Measurements from ENCODE around the gene FIGLA. TPM values are rescaled to one million over a fixed set of nuclear protein-coding genes. Genes with fewer than 3 reads are reported as not detected.
"Not testable (repeated sequence)": the region's sequence is repeated elsewhere in the genome, so short reads cannot be mapped to it uniquely, and the experiment has no call there.

The FIGLA gene
- total RNA-seq, 1 donor from 2014 or later, result not detected

DNA sequence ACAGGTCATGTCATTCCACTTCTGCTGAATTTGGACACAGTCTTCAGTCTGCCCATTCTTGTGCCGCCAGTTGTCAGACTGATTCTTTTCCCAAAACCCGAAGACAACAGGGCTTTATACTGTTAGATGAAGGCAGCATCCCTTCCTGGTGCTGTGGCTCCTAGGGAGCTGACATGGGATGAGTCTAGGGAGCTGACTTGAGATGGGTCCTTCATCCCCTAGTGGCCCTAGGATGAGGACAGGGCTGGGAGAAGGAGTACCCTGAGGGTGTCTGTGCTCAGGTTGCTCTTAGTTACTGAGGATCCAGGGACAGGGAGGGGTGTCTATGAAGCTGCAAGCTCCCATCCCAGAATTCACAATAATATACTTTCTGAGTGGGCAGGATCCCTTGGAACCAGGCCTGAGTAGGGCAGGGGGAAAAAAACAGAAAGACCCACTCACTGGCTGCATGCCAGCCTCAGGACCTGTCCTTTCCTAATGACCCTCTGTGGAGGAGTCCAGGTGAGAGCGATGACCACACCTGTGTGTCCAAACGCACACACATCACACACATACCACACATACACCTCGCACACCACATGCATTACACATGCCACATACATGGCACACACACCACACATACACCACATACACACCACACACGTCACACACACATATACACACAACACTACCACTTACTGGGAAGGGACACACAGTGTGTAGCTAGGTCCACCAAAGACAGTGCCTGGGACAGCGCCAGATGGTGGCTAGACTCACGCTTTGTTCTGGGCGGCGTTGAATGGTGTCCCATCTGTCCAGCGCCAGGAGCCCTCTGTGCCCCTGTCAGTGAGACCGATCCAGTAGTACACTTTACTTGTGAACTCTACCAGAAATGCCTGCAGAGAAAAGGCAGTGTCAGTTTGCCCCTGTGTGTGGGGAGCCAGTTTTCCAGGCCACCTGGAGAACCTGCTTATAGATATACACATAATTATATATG is 18.8 kb upstream of the FIGLA start:
- no peak for DNase-seq (ENCODE audit: low read depth)

DNA sequence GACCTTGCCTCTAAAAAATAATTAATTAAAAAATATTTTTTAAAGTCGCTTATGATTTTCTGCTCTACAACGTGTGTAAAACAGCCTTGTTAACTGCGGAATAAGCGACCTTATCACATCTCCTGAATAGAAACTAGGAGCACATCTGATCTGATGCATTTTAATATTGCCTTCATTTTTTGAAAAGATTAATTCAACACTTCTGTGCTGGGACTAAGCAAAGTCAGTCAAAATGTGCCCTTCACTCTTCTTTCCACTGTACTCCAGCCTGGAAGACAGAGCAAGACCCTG is 17.3 kb upstream of the FIGLA start:
- DNase-seq (ENCODE audit: low read depth), result no peak

DNA sequence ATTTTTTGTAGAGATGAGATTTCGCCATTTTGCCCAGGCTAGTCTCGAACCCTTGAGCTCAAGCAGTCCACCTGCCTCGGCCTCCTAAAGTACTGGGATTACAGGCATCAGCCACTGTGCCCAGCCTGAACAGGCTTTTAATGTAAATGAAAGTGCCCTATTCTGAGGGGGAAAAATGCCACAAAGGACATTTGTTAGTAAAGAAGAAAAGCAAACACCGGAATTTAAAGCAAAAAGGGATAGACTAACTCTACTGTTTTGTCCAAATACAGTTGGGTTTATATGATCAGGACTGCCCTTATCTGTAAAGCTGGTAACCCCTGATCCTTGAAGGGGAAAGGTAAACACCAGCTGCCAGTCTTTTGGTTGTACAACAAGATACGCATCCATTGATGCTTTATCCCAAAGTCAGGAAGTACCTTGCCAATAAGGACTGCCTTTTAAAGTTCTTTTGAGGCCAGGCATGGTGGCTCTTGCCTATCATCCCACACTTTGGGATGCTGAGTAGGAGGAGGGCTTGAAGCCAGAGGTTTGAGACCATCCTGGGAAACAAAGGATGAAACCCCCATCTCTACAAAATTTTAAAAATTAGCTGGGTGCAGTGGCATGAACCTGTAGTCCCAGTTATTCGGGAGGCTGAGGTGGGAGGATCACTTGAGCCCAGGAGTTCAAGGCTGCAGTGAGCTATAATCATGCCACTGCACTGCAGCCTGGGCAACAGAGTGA is 16.8 kb upstream of the FIGLA start:
- DNase-seq (ENCODE audit: low read depth), result no peak

DNA sequence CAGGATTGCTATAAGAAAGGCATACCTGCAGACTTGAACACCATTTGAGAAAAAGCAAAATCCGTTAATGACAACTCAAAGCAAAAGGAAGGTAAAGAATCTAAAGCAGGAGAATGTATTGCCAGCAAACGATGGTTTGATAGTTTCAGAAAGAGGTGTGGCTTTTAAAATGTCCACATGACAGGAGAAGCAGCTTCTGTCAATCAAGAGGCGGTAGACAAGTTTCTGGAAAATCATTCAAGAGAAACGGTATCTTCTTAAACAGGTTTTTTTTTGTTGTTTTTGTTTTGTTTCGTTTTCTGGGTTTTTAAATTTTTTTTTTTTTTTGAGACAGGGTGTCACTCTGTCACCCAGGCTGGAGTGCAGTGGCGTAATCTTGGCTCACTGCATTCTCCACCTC is 16.2 kb upstream of the FIGLA start:
- DNase-seq (ENCODE audit: low read depth), result no peak

DNA sequence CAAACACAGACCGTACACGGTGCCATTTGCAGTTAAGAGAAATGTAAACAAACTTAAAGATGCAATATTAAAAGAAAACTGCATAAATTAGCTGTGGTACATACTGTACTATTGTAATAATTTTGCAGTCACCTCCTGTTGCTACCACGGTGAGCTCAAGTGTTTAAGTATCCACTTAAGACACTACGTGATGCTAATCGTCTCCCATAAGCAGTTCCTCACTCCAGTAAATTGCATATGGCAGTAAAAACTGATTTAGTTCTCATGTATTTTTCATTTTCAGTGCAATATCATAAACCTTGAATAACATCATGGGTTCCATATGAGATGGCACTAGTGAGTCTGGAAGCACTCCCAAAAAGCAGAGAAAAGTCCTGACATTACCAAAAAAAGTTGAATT is 15.6 kb upstream of the FIGLA start:
- DNase-seq (ENCODE audit: low read depth), result no peak

DNA sequence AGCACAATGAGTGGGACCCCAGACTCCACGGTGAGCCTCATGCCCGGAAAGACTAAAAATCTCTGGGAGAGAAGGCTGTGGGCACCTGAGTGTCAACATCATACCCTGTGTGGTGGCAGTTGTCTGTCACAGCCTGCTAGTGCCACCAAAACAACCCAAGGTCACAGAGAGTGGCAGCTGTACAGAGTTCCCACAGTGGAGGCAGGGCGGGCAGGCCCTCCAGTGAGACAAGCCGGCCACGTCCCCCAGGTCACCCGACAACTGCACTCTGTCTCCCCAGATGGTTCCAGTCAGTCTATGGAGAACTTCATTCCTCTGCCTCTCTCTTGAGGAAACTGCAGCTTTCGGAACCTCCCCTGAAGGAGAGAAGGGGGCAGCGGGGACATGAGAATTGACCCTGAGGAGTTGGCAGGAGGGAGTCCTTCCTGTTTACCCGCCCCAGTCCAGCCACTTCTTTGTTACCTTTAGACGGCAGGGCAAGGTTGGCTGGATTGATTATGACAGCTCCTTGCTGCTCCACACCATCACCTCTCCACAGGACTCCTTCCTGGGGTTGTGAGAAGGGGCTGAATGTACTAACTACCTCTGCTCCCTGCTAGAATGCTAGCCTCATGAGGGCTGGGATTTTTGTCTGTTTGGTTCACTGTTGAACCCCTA is 11.3 kb upstream of the FIGLA start:
- DNase-seq (ENCODE audit: low read depth), result no peak

DNA sequence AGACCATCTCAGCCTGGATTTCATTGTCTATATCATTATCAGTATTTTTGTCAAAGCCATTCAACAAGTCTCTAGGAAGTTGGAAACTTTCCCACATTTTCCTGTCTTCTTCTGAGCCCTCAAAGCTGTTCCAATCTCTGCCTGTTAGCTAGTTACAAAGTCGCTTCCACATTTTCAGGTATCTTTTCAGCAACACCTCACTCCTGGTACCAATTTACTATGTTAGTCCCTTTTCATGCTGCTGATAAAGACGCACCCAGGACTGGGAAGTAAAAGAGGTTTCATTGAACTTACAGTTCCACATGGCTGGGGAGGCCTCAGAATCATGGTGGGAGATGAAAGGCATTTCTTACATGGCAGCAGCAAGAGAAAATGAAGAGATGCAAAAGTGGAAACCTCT is 9.3 kb upstream of the FIGLA start:
- no peak for DNase-seq (ENCODE audit: low read depth)

DNA sequence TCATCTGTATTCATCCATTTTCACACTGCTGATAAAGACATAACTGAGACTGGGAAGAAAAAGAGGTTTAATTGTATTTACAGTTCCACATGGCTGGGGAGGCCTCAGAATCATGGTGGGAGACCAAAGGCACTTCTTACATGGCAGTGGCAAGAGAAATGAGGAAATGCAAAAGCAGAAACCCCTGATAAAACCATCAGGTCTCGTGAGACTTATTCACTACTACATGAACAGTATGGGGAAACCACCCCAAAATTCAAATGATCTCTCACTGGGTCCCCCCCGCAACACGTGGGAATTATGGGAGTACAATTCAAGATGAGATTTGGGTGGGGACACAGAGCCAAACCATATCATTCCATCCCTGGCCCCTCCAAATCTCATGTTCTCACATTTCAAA is 7.6 kb upstream of the FIGLA start:
- not testable (repeated sequence) for DNase-seq (ENCODE audit: low read depth)

DNA sequence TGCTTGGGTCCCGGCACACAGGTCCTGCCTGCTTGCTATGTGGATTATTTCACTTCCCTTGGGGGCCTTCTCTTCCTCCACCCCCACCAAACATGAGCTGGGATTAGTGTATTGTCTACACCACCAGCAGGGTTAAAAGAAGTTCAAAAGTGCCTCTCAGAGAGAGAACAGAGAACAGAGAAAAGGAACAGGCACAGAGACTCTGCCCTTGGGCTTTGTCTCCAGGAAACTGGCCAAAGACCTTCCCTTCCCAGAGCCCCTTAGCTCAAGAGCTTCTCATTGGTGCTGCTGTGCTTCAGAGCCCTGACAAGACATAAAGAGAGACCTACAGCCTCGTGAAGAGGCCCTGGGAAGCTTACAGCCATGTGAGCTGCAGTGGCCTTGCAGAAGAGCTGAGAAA is 7.1 kb upstream of the FIGLA start:
- no peak for DNase-seq (ENCODE audit: low read depth)

DNA sequence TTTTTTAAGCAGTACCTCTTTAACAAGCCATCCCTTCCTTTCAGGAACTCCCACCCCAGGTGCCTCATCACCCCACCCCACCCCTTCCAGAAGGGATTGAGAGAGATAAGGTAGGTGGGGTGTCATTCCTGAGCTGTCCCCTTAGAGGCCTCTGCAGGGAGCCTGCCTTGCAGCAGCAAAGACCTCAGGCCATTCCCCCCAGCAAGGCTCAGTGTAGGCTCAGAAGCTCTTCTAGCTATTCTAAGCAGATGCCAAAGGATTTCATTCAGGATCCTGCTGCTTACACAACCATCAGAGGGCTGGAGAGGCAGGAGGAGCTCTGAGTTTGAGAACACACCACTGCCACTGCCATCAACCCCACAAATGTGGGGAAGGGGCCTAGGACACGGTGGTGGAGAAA is 5.8 kb upstream of the FIGLA start:
- DNase-seq (ENCODE audit: low read depth), result no peak

DNA sequence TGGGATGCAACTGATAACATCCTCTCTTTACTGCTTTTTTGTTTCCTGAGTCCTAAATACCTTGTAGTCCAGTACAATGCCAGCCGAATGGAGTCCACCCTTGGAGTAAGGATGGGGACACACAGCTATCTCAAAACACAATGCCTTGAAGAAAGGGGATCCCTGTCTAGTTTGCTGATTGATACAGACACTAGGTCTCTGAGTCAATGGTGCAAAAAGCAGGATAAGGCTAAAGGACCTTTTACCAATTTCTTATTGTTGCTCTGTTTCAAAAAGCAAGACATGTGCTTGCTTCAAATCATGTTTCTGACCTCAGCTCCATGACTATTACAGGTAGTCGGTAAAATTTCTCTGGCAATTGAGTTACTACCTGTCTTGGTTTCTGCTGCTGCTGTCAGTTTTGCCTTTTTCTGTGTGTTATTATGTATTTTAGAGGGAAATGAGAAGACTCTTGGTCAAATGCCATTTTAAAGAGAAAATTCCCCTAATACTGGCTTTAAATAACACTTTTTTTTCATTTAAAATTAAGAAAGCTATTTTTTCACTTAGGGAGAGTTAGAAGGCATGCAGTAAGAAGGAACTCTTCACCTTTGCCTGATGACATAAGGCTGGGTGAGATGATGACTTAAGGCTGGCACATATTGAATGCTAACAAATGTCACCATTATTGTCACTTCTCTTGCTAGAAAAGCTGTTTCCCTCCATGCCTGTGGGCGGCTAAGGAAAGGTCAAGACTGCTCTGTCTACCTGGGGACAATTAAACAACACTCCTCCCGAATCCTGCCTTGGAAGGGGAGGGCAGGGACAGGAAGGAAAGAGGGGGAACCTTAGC is 4.9 kb upstream of the FIGLA start:
- no peak for DNase-seq (ENCODE audit: low read depth)

DNA sequence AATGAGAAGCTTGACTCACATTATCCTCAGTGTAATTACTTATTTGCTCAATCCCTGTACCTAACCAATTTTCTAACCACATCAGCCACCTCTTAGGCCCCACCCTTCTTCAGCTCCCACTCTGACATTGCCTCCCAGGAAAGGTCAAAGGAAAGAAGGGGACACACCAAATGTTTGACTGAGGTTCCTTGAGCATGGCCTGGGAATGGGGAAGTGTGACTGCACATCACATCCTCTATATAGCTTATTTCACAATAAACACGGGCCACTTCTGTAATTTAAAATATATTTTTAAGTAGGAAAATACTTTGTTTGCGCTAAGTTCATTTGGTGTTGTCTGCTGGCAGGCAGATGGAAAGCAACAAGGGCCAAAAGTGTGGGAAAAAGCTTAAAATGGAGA is 3.0 kb upstream of the FIGLA start:
- DNase-seq (ENCODE audit: low read depth), result no peak

DNA sequence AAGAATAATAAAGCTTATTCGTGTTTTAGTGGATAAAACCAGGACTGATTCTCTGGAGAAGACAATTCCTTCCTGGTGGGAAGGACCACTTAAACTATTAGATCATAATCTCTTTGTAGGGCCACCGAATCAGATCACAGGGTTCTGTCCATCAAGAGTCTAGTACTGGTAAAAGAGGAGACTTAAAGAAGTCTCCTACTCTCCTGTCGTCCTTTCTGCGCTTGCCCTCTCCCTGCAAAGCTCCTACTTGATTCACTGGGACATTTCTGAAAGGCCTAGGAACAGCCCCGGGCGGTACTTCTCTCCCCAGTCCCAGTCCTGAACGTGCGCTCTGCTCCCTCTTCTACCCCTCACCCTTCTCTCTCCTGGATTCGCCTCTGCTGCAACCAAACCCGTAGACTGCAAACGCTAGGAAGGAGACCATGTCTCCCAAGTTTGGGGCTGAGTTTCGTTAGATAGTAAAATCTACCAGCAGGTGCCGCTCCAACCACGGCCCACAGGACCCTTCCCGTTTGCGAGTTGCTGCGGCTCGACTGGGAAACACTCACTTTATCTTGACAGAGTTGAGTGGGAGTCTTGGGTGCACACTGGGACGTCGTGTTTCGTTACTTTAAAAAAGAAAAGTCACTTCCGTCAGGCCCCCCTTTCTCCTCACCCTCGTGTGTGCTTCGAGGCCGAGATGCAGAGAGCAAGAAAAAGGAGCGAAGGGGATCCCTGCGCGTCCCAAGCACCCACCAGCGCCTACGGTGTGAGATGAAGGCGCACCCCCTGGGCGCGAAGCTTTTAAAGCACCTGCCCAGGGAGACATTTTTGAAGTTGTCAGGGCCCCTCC is 923 bp downstream of the FIGLA start:
- peak; percentile 50 for DNase-seq (ENCODE audit: low read depth)

DNA sequence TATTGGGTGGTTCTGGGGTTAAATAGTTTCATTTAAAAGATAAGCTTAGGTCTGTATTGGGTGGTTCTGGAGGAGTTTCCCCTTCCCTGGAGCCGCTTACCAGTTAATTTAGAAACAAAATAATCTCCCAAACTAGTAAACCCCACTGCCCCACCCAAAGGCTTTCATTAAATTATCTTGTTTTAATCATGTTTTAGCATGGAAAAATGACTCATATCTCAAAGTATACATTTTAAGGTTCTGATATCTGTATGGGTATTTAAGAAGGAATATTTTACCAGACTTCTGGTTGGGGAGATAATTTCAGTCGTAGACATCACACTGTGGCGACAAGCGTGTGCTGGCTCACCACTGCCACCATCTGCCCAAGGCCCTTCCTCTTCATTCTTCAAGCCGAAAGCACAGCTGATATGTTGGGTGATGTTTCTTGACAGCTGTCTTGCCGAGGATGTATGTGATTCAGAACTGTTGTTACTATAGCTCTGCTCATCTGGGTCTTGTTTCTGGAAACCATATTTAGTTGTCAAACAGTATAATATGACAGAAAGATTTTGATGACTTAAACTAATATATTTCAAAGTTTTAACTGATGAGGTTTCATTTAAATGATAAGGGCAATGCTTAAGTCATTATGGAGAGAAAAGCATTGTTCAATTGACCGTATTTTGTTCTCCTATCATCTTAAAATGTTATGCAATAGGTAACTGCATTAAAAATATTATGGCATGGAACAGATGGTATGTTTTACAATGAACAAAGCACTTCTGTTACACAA is 5.1 kb downstream of the FIGLA start:
- peak; percentile 81 for DNase-seq (ENCODE audit: low read depth)

DNA sequence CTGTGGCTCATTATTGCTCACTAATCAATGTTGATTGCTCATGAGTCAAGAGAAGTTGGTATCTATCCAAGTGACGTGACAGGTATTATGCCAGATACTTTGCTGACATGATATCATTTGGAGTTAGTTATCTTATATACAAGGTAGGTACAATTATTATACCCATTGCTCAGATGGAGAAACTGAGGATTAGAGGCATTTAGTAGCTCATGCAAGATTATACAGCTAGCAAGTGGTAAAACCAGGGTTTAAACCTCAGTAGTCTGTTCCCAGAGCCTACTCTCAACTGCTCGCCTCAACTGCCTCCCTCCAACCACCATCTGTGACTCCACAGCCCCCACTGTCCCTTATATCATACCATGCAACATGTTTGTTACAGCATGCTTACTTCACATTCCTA is 6.1 kb downstream of the FIGLA start:
- no peak for DNase-seq (ENCODE audit: low read depth)

DNA sequence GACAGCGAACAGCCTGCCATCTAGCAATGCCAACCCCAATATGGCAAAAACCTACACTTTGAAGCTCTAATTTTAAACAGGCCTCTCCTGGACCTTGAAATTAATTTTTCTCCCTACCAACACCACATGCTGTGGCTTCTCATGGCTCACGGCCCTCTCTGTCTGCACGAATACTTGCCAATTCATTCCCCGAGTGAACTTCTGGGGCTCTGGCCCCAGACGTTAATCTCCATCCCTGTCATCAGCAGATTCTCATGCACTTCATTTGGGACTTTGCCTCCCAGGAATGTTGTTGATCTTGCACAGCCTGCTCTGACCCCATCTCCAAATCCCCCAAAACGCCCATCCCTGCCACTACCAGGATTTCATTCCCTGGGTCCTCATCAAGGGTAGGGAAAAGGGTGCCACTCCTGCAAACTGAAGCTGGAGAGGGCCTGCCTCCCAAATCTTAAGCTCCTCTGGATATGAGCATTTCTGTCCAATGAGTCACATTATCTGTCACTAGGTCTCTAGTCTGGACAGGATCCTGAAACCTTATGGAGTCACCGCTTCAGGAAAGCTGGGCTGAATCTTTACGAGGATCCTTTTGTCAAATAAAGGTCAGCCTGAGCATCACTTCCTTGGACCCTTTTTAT is 10.4 kb downstream of the FIGLA start:
- DNase-seq (ENCODE audit: low read depth), result no peak

DNA sequence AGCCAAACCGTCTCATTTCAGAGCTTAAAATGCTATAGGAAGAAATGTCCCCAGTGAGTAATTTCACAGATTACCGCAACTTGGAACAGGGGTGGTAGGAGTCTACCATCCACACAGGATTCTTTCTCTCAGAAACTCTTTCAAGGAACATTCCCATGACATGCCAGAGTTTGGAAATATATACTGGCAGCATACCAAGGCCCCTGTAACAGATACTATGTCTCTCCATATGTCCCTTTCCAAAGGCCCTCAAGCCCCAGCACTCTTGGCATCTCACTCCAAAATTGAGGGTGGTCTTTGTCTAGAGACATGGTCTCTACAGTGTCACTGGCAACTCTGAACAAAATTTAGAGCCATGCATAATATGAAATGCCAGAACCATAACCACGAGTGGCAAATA is 11.0 kb downstream of the FIGLA start:
- no peak for DNase-seq (ENCODE audit: low read depth)

DNA sequence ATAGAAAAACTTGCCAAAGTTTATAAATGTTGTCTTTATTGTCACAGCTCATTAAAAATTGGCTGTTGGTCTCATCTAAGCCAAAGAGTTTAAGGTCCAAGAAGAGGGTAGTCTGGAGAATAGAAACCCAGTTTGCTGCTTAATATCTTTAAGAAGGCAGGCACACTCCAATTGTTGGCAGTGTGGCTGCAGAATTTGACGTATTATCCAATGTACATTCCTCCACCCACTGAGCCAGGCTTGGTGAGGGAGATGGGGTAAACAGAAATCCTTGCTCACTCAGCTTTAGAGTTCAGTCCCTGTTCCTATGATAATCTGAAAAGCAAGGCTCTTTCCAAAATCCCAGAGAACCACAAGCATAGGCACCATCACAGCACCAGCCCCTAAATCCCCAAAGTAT is 11.8 kb downstream of the FIGLA start:
- DNase-seq (ENCODE audit: low read depth), result no peak

DNA sequence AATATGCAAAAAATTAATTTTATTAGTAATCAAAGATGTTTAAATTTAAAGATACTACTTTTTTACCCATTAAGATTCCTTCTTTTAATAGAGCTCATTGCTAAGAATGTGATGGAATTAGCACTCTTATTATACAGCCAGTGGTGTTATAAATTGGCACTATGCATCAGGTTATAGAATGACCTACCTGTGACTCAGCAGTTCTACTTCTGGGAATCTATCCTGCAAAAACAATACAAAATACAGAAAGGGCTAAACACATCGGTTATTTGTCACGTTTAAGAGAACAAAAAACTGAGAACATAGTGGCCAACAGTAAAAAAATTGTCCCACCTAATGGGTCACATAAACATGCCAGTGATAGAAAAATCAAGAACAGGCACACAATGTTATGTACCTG is 13.0 kb downstream of the FIGLA start:
- no peak for DNase-seq (ENCODE audit: low read depth)

Data from myocyte (in vitro differentiated cells).